Panc1 (cell line): Measurements from ENCODE around the gene TIGD6.

Experiments used
- POLR2AphosphoS5 ChIP-seq: IDR thresholded peaks from 2 replicates; pipeline ENCODE4 v1.6.1; 2012; ENCODE audit warnings: mild to moderate bottlenecking, low read depth, low read length, moderate library complexity
- SIN3A ChIP-seq: IDR thresholded peaks from 2 replicates; pipeline ENCODE4 v1.6.1; 2012; ENCODE audit warnings: low read depth, mild to moderate bottlenecking, low read length, moderate library complexity, borderline replicate concordance; ENCODE audit not compliant: insufficient read depth
- TCF7L2 ChIP-seq: IDR thresholded peaks from 2 replicates; pipeline ENCODE4 v1.6.1; 2011; ENCODE audit warnings: mild to moderate bottlenecking, low read depth, low read length, inconsistent platforms
- TF ChIP-seq, protein P1 (sequence below): fragments of 450-650 bp; IDR thresholded peaks from 2 replicates; pipeline ENCODE4 v1.5.1; 2017; ENCODE audit warnings: mild to moderate bottlenecking
- TF ChIP-seq, protein P2 (sequence below), 2 experiments: IDR thresholded peaks; 2 replicates each; pipeline ENCODE4 v1.6.1; 2011 to 2012; ENCODE audit warnings: low read depth in 2 of 2, control low read depth in 1 of 2, low read length in 1 of 2, mild to moderate bottlenecking in 1 of 2, moderate library complexity in 1 of 2; ENCODE audit not compliant: insufficient read depth in 1 of 2

DNA sequence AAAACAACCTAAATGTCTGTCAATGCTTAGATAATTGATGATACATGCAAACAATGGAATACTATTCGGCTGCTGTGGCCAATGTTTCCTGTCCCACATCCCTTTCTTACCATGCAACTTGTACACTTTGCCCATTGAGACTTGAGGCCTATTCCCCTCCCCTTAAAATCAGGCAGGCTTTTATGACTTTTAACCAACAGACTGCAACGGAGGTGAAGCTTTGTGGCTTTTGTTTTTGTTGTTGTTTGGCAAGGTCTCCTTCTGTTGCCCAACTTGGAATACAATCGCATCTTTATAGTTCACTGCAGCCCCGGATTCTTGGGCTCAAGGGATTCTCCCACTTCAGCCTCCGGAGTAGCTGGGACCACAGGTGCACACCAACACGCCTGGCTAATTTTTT lies 45.7 kb downstream of the TIGD6 start:
- TF ChIP-seq, protein P1, sequence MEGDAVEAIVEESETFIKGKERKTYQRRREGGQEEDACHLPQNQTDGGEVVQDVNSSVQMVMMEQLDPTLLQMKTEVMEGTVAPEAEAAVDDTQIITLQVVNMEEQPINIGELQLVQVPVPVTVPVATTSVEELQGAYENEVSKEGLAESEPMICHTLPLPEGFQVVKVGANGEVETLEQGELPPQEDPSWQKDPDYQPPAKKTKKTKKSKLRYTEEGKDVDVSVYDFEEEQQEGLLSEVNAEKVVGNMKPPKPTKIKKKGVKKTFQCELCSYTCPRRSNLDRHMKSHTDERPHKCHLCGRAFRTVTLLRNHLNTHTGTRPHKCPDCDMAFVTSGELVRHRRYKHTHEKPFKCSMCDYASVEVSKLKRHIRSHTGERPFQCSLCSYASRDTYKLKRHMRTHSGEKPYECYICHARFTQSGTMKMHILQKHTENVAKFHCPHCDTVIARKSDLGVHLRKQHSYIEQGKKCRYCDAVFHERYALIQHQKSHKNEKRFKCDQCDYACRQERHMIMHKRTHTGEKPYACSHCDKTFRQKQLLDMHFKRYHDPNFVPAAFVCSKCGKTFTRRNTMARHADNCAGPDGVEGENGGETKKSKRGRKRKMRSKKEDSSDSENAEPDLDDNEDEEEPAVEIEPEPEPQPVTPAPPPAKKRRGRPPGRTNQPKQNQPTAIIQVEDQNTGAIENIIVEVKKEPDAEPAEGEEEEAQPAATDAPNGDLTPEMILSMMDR, result no peak
- TF ChIP-seq POLR2AphosphoS5 (no peak), TCF7L2 (peak; percentile 64; the same call in 1 of the 2 replicates), SIN3A (no peak)
- TF ChIP-seq, protein P2, sequence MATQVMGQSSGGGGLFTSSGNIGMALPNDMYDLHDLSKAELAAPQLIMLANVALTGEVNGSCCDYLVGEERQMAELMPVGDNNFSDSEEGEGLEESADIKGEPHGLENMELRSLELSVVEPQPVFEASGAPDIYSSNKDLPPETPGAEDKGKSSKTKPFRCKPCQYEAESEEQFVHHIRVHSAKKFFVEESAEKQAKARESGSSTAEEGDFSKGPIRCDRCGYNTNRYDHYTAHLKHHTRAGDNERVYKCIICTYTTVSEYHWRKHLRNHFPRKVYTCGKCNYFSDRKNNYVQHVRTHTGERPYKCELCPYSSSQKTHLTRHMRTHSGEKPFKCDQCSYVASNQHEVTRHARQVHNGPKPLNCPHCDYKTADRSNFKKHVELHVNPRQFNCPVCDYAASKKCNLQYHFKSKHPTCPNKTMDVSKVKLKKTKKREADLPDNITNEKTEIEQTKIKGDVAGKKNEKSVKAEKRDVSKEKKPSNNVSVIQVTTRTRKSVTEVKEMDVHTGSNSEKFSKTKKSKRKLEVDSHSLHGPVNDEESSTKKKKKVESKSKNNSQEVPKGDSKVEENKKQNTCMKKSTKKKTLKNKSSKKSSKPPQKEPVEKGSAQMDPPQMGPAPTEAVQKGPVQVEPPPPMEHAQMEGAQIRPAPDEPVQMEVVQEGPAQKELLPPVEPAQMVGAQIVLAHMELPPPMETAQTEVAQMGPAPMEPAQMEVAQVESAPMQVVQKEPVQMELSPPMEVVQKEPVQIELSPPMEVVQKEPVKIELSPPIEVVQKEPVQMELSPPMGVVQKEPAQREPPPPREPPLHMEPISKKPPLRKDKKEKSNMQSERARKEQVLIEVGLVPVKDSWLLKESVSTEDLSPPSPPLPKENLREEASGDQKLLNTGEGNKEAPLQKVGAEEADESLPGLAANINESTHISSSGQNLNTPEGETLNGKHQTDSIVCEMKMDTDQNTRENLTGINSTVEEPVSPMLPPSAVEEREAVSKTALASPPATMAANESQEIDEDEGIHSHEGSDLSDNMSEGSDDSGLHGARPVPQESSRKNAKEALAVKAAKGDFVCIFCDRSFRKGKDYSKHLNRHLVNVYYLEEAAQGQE (IDR thresholded peaks at IDR 0.05; ENCODE audit: insufficient read depth in 1 of 2, low read depth in 2 of 2, low read length in 1 of 2), result no peak
